ENCODE measurements around the gene EPRS1. TPM values are rescaled to one million over a fixed set of nuclear protein-coding genes. Genes with fewer than 3 reads are reported as not detected.

Gene EPRS1
- total and polyA plus RNA-seq, 2 of the 13 experiments (the other 11 are each of a cell fraction or from before 2014, with no cell fraction given): 86.1 to 124 TPM

- TF ChIP-seq ZNF18 (CRISPR knock-in tag; IDR thresholded peaks at IDR 0.05; ENCODE audit: insufficient replicate concordance): peak; percentile 75
- TF ChIP-seq ZFP91 (CRISPR knock-in tag; IDR thresholded peaks at IDR 0.05; ENCODE audit: borderline replicate concordance): peak; percentile 94; the same call in 1 of the 2 replicates
- peak; percentile 29; the same call in 1 of the 2 replicates for TF ChIP-seq ZNF768 (CRISPR knock-in tag; IDR thresholded peaks at IDR 0.05)
- TF ChIP-seq HMG20A (CRISPR knock-in tag; IDR thresholded peaks at IDR 0.05; ENCODE audit: borderline replicate concordance): no peak
- no peak; the same call in 1 of the 2 replicates for TF ChIP-seq BRCA1 (CRISPR knock-in tag; IDR thresholded peaks at IDR 0.05)
- TF ChIP-seq GTF2F1 (IDR thresholded peaks at IDR 0.05; ENCODE audit: low read length): no peak
- no peak; the same call in 1 of the 2 replicates for TF ChIP-seq ZNF441 (CRISPR knock-in tag; IDR thresholded peaks at IDR 0.05; ENCODE audit: borderline replicate concordance)
- TF ChIP-seq BCLAF1 (IDR thresholded peaks at IDR 0.05): no peak
- TF ChIP-seq FOXM1 (CRISPR knock-in tag; IDR thresholded peaks at IDR 0.05): no peak
- peak; percentile 96 for TF ChIP-seq ZNF430 (CRISPR knock-in tag; IDR thresholded peaks at IDR 0.05)
- peak; percentile 55; the same call in 1 of the 2 replicates for TF ChIP-seq KDM1A (CRISPR knock-in tag; IDR thresholded peaks at IDR 0.05)
- no peak for TF ChIP-seq GTF3A (CRISPR knock-in tag; conservative IDR thresholded peaks at IDR 0.05)
- peak; percentile 76 for TF ChIP-seq KLF6 (CRISPR knock-in tag; IDR thresholded peaks at IDR 0.05)
- TF ChIP-seq GMEB2 (CRISPR knock-in tag; IDR thresholded peaks at IDR 0.05; ENCODE audit: low read depth): peak; percentile 94
- no peak for TF ChIP-seq ATF7 (IDR thresholded peaks at IDR 0.05)
- TF ChIP-seq ATF7 (CRISPR knock-in tag; IDR thresholded peaks at IDR 0.05): no peak; the same call in 1 of the 2 replicates
- no peak for TF ChIP-seq SOX6 (IDR thresholded peaks at IDR 0.05)
- TF ChIP-seq SOX6 (CRISPR knock-in tag; IDR thresholded peaks at IDR 0.05): peak; percentile 80
- no peak for TF ChIP-seq ZNF644 (CRISPR knock-in tag; IDR thresholded peaks at IDR 0.05; ENCODE audit: low read depth)
- TF ChIP-seq ZNF574 (CRISPR knock-in tag; IDR thresholded peaks at IDR 0.05): peak; percentile 93
Observed at GRCh38 chr1:220046052-220046930, at the start of gene EPRS1 (continued).
